Immature natural killer cell (primary cell): ENCODE results near the gene APOBEC3A. TPM values are rescaled to one million over a fixed set of nuclear protein-coding genes. Genes with fewer than 3 reads are reported as not detected.

Experiments used
- DNase-seq, 3 donors: peaks; one replicate each; pipeline ENCODE4 v3.0.0; 2022; ENCODE audit warnings: mixed read lengths in 1 of 3
- H3K27ac Mint-ChIP-seq, 6 donors: one replicate each; pipeline ENCODE4 v1.8.0; 2020; ENCODE audit warnings: mixed read lengths in 6 of 6, mild to moderate bottlenecking in 5 of 6, inconsistent platforms in 4 of 6, moderate library complexity in 3 of 6
- H3K27me3 Mint-ChIP-seq, 3 donors: one replicate each; pipeline ENCODE4 v1.8.0; 2020 to 2021; ENCODE audit warnings: low read depth in 3 of 3, mild to moderate bottlenecking in 3 of 3, mixed read lengths in 3 of 3, moderate library complexity in 3 of 3, inconsistent platforms in 1 of 3
- H3K36me3 Mint-ChIP-seq, 3 donors: one replicate each; pipeline ENCODE4 v1.8.0; 2020; ENCODE audit warnings: mixed read lengths in 3 of 3, inconsistent platforms in 2 of 3, mild to moderate bottlenecking in 2 of 3
- H3K4me1 Mint-ChIP-seq, 2 donors: one replicate each; pipeline ENCODE4 v1.8.0; 2020; ENCODE audit warnings: inconsistent platforms in 2 of 2, mild to moderate bottlenecking in 2 of 2, mixed read lengths in 2 of 2, moderate library complexity in 1 of 2
- H3K4me3 Mint-ChIP-seq, 5 donors: one replicate each; pipeline ENCODE4 v1.8.0; 2020; ENCODE audit warnings: mild to moderate bottlenecking in 5 of 5, mixed read lengths in 5 of 5, inconsistent platforms in 3 of 5, moderate library complexity in 3 of 5
- H3K9me3 Mint-ChIP-seq, 6 donors: one replicate each; pipeline ENCODE4 v1.8.0; 2020; ENCODE audit warnings: mild to moderate bottlenecking in 6 of 6, mixed read lengths in 6 of 6, inconsistent platforms in 4 of 6, moderate library complexity in 3 of 6
- polyA plus RNA-seq, 3 donors: library from polyadenylated mRNA; unstranded; fragments of 300-500 nt; fragmentation: Illumina TruSeq; gene quantifications; one replicate each; pipeline ENCODE4 v1.2.3, GENCODE V29; 2021

The APOBEC3A gene
- polyA plus RNA-seq, result not detected

DNA sequence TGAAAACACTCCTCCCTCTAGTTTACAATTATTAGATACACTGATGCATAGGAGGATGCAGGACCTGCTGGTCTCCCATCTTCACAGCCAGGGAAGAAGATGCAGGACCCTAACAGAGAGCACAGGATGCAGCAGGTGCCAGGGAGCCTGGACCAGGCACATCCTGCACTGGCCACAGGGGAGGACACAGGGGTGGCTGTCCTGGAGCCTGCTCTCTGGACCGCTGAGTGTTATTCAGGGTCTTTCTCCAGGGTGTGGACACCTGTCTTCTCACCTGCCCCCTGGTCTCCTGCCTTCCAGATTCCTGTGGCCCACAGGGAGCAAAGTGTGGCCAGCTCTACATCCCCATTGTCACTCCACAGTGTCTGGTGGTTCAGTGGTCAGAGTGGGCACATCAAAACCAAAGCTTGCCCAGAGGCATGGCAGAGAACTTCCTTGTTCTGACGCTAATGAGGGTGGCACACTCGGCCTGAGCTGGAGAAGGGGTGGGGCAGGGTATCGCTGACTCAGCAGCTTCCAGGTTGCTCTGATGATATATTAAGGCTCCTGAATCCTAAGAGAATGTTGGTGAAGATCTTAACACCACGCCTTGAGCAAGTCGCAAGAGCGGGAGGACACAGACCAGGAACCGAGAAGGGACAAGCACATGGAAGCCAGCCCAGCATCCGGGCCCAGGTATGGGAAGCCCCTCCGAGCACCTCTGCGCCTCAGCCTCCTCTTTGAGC lies at the start of gene APOBEC3A:
Gene APOBEC3A (plus strand): TSS at position 564 of the 725 bp plus-strand sequence. CDS start 83 bp downstream, at position 647.
- no peak for DNase-seq
- no peaks in the 10 kb centered on the region for H3K4me1 Mint-ChIP-seq

DNA sequence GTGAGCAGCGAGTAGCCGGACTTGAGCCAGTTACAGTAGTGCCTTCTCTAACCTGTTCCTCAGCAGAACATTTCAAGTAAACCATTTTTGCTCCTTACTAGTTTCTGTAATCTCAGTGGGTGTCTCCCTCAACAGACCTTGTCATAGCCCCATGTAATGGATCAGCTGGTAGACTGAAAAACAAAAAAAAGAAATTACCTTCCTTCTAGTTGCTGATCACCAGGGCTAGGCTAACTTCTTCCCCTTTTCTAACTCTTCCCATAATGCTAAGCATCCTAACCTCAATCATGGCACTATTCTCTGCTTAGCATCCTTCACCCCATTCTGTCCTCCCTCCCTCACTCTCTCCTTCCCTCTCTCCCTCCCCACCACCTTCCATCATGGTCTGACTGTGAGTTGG lies 49.6 kb upstream of the APOBEC3A start:
- Mint-ChIP-seq H3K9me3 (no peaks in the 10 kb centered on the region), H3K27ac (peak overlapping the region in 1 of 6 donors; percentile 62), H3K36me3 (no peaks in the 10 kb centered on the region), H3K4me3 (no peak overlapping the region), H3K4me1 (no peaks in the 10 kb centered on the region), H3K27me3 (peaks cover 3 to 15% (median 8%) of the 10 kb centered on the region in 3 donors)
- DNase-seq, result no peak

More for the DNA sequence above, at the start of gene APOBEC3A:
- Mint-ChIP-seq H3K36me3 (no peaks in the 10 kb centered on the region), H3K27ac (no peak within 1 kb of the TSS), H3K4me3 (no peak within 1 kb of the TSS), H3K27me3 (peaks cover 0 to 6% (median 2%) of the 10 kb centered on the region in 3 donors), H3K9me3 (no peaks in the 10 kb centered on the region)

DNA sequence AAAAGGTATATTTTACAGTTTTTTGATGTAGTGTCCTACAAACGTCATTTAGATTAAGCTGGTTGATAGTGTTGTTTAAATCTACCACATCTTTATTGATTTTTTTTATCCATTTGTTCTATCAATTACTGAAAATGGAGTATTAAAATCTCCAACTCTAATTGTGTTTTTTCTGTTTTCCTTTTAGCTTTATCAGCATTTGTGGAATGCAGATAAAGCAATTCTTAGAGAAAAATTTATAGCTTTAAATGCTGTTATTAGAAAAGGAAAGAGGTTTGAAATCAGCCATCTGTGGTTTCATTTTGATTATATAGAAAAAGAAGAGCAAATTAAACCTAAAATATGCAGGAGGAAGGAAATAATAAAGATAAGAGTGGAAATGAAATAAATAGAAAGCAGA lies 46.0 kb upstream of the APOBEC3A start:
- Mint-ChIP-seq H3K36me3 (no peaks in the 10 kb centered on the region), H3K27me3 (peaks cover 7 to 19% (median 11%) of the 10 kb centered on the region in 3 donors), H3K27ac (no peak overlapping the region), H3K4me1 (no peaks in the 10 kb centered on the region), H3K9me3 (no peaks in the 10 kb centered on the region), H3K4me3 (no peak overlapping the region)
- DNase-seq, result no peak

DNA sequence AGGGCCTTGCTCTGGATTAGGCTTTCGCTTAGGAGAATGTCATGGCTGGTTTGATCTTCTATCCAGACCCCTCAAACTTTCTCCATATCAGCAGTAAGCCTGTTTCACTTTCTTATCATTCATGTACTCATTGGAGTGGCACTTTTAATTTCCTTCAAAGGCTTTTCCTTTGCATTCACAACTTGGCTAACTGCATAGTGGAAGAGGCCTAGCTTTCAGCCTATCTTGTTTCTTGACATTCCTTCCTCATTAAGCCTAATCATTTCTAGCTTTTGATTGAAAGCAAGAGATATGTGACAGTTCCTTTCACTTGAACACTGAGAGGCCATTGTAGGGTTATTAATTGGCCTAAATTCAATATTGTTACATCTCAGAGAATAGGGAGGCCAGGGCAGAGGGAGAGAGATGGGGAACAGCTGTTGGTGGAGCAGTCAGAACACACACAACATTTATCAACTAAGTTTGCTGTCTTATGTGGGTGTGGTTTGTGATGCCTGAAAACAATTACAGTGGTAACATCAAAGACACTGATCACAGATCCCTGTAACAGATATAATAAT lies 37.7 kb upstream of the APOBEC3A start:
- H3K36me3 Mint-ChIP-seq, result no peaks in the 10 kb centered on the region
- peaks cover 5 to 7% (median 7%) of the 10 kb centered on the region in 3 donors for H3K27me3 Mint-ChIP-seq
- no peaks in the 10 kb centered on the region for H3K4me1 Mint-ChIP-seq
- no peak overlapping the region for H3K4me3 Mint-ChIP-seq
- DNase-seq, result no peak
- H3K27ac Mint-ChIP-seq, result no peak overlapping the region
- no peaks in the 10 kb centered on the region for H3K9me3 Mint-ChIP-seq

DNA sequence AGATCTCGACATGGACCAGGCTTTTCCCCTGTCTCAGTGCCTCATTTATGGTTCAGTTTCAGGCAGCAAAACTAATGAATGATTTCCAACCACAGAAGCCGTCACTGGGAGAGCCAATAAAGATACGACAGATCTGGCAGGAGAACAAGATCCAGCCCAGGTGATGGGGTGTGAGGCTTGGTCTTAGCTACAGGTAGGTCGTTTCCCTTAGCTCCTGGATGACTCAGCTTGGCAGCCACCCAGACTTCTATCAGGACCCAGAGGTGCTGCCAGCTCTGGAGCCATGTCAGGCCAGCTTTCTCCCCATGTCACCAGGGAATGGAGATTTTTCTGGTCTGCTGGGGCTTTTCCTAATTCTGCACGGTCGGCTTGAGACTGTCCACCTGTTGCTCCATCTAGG lies 36.3 kb upstream of the APOBEC3A start:
- H3K4me3 Mint-ChIP-seq, result no peak overlapping the region
- no peak for DNase-seq
- H3K4me1 Mint-ChIP-seq, result no peaks in the 10 kb centered on the region
- H3K36me3 Mint-ChIP-seq, result no peaks in the 10 kb centered on the region
- no peak overlapping the region for H3K27ac Mint-ChIP-seq
- H3K9me3 Mint-ChIP-seq, result no peaks in the 10 kb centered on the region
- peaks cover 2 to 13% (median 3%) of the 10 kb centered on the region in 3 donors for H3K27me3 Mint-ChIP-seq

DNA sequence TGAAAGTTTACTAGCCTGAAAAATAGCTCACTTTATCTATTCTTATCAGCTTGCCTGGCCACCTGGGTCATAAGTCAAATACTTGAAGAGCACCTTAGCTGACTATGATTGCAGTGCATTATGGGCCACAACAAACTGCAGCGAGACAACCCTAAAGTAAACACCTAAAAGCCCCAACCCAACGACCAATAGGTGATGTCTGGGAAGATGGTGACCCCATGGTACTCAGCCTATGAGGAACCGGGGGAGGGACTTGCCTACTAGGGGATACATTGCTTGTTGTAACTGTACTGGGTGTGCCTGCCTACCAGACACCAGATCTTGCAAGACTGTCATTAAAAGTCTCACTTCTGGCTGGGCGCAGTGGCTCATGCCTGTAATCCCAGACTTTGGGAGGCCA lies 35.6 kb upstream of the APOBEC3A start:
- Mint-ChIP-seq H3K36me3 (no peaks in the 10 kb centered on the region), H3K27ac (no peak overlapping the region), H3K4me1 (no peaks in the 10 kb centered on the region), H3K4me3 (no peak overlapping the region), H3K9me3 (no peaks in the 10 kb centered on the region), H3K27me3 (peaks cover 2 to 11% (median 3%) of the 10 kb centered on the region in 3 donors)
- DNase-seq, result no peak

DNA sequence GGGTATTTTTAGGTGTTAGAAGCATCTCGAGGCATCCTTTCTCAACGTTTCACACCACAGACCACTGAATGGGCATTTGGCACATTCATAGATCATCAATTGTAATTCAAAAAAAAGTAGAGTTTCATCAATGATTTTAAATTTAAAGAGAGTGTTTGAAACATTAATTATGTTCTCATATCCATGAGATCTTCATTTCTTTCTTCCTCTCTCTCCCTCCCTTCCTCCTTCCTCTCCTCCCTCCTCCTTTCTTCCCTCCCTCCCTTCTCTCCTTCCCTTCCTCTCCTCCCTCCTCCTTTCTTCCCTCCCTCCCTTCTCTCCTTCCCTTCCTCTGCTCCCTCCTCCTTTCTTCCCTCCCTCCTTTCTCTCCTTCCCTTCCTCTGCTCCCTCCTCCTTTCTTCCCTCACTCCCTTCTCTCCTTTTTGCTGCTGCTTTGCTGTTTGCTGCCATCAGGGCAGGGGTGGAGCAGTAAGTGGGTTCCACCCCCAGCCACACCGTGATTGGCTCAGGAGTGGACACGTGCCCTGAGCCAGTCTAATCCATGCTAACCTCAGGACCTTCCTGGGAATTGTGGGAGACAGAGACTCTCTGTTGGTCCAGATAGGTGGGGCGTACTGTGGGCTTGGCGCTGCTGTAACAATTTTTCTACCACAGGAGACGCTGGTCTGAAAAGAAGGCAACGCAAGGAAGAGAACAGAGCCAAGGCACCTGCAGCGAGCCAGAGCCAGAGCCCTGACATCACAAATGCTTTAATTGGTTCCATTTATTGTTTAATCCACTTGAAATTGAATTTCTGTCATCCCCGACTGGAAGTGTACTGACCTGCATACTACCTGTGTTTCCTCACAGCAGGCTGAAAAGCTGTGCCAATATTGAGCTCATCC lies 33.7 kb upstream of the APOBEC3A start:
- Mint-ChIP-seq H3K4me1 (peaks cover 3 to 6% of the 10 kb centered on the region in 2 donors), H3K4me3 (no peak overlapping the region)
- DNase-seq, result no peak

DNA sequence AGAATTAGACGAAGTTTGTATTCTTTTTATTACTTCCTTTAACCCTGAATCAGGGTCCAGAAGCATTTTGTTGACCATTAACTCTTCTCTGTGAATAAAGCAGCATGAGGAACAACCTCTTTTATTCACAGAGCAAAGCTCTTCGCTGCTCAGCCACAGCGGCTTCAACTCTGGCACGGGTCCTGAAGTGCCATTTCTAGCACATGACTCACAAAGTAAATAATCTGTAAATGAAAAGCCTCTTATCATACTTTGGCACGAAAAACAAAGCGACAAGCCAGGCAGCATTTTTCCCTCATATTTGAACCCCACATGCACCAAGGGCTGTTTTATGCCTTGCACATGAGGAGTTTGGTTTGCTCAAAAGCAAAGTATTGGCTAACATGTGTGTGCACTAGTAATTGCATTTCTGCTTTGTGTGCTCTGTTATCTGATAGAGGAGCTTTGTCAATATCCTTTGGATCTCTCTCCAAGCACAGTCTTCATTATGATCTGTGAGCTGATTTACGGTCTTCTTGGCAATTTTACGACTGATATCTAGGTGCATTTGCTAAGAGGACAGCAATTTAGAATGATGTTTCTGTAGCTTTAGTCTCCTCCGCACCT lies 33.0 kb upstream of the APOBEC3A start:
- Mint-ChIP-seq H3K4me3 (no peak overlapping the region), H3K27me3 (peaks cover 5 to 13% (median 5%) of the 10 kb centered on the region in 3 donors), H3K36me3 (no peaks in the 10 kb centered on the region), H3K4me1 (peaks cover 3 to 6% of the 10 kb centered on the region in 2 donors), H3K27ac (no peak overlapping the region), H3K9me3 (no peaks in the 10 kb centered on the region)
- no peak for DNase-seq

More for the DNA sequence above, 33.7 kb upstream of the APOBEC3A start:
- Mint-ChIP-seq H3K9me3 (no peaks in the 10 kb centered on the region), H3K36me3 (no peaks in the 10 kb centered on the region), H3K27ac (no peak overlapping the region), H3K27me3 (peaks cover 5 to 10% (median 5%) of the 10 kb centered on the region in 3 donors)

DNA sequence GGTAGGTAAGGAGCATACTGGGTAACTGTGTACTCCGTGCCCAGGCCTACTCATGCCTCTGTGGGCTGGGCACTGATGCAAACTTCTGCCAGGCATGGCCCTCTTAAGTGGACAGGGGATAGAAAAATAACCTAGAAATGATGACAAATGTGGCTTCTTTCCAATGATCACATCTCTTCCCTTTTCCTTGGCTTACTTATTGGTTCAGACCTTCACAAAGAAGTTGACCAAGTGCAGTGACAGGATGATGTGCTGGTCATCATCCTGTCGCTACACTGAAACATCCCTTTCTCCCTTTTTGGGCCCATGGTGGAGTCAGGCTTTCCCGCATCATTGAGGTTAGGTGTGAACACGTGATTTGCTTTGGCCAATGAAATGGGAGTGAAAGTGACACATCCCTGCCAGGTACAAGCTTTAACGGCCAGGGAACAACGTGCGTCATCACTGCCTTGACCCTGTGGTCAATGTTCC lies 31.8 kb upstream of the APOBEC3A start:
- H3K27ac Mint-ChIP-seq, result no peak overlapping the region
- no peak overlapping the region for H3K4me3 Mint-ChIP-seq
- peaks cover 3 to 6% of the 10 kb centered on the region in 2 donors for H3K4me1 Mint-ChIP-seq
- no peak for DNase-seq
- peaks cover 4 to 13% (median 5%) of the 10 kb centered on the region in 3 donors for H3K27me3 Mint-ChIP-seq
- H3K36me3 Mint-ChIP-seq, result no peaks in the 10 kb centered on the region
- no peaks in the 10 kb centered on the region for H3K9me3 Mint-ChIP-seq

DNA sequence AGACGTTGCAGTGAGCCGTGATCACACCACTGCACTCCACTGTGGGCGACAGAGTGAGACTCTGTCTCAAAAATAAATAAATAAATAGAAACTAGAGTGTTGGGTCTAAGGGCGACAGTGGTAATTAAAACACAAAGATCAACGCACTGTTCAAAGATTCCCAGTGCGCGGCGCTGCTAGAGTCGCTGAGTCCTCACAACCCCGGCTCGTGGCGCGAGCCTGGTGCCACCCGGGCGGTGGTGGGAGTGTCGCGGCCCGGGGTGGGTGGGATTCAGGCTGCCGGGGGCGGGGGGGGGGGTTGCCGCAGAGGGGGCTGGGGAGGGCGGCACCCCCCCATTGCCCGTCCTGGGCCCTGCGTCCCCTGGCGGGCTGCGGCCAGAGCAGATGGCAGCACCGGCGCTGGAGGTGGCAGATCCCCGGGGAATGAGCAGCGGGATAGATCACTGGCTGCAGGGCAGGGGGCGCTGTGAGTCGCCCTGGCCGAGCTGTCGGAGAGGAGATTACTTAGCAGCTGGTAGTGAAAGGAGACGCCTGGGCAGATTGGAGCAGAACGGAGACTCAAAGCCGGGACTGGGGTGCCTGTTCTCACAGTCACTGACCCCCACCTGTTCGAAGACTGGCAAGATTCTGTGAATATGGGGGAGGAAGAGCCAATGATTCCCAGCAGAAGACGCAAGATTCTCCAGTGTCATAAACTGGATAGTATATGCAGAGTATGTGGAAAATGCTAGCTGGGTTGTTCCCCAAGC lies 30.2 kb upstream of the APOBEC3A start:
- DNase-seq, result peak in 2 of 3 donors; percentile 24 to 46
- Mint-ChIP-seq H3K9me3 (no peaks in the 10 kb centered on the region), H3K36me3 (no peaks in the 10 kb centered on the region), H3K4me3 (peak overlapping the region in 3 of 5 donors; percentile 41 to 69 (median 59)), H3K27me3 (peaks cover 5 to 10% (median 6%) of the 10 kb centered on the region in 3 donors), H3K27ac (no peak overlapping the region), H3K4me1 (peaks cover 3 to 6% of the 10 kb centered on the region in 2 donors)

DNA sequence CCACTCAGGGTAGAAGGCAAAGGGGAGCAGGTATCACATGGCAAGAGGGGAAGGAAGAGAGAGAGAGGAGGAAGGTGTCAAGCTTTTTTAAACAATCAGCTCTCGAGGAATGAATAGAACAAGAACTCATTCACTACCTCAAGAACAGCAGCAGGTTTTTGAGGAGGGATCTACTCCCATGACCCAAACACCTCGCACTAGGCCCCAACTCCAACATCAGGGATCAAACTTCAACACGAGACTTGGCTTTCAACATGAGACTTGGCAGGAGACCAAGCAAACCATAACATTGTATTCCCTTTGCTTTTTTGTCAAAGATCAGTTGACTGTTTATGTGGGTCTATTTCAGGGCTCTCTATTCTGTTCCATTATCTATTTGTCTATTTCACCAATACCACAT lies 26.9 kb upstream of the APOBEC3A start:
- Mint-ChIP-seq H3K4me3 (no peak overlapping the region), H3K9me3 (no peaks in the 10 kb centered on the region), H3K27ac (no peak overlapping the region), H3K4me1 (peaks cover 3 to 6% of the 10 kb centered on the region in 2 donors), H3K36me3 (peaks cover 0 to 4% (median 0%) of the 10 kb centered on the region in 3 donors), H3K27me3 (peaks cover 6 to 10% (median 9%) of the 10 kb centered on the region in 3 donors)
- DNase-seq, result no peak

DNA sequence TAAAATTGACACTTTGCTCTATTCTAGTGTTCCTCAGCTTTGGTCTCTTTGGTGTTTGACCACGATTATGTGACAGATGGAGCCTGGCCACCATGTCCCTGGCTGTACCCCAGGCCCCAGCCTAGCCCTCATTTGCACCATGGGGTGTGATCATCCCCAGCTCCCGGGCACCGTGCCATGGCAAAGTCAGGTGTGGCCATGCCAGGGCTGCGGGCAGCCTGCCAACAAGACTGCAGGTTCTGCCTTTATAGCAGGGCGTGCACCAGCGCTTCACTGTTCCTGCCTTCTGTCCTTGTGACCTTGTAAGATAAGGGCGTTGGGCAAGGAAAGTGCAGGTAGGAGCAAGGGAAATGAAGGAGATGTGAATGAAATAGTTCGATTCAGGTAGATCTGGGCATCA lies 22.4 kb upstream of the APOBEC3A start:
- H3K4me3 Mint-ChIP-seq, result no peak overlapping the region
- H3K4me1 Mint-ChIP-seq, result no peaks in the 10 kb centered on the region
- no peak overlapping the region for H3K27ac Mint-ChIP-seq

DNA sequence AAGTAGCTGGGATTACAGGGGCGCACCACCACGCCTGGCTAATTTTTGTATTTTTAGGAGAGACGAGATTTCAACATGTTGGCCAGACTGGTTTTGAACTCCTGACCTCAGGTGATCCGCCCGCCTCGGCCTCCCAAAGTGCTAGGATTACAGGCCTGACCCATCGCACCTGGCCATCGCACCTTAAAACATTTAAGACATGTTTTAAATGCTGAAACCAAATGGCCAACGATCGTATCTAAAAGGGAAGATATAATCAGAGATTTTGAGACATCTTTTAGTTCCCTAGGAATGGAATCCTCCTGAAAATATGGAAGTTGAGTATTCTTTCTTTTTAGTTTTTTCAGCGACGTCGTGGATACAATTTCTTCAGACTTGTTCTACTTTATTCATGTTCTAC lies 21.8 kb upstream of the APOBEC3A start:
- no peak overlapping the region for H3K27ac Mint-ChIP-seq
- no peak overlapping the region for H3K4me3 Mint-ChIP-seq
- H3K27me3 Mint-ChIP-seq, result peaks cover 7 to 20% (median 12%) of the 10 kb centered on the region in 3 donors
- H3K36me3 Mint-ChIP-seq, result peaks cover 0 to 4% (median 0%) of the 10 kb centered on the region in 3 donors
- H3K9me3 Mint-ChIP-seq, result no peaks in the 10 kb centered on the region
- DNase-seq, result no peak
- H3K4me1 Mint-ChIP-seq, result peaks cover 0 to under 1% of the 10 kb centered on the region in 2 donors

More for the DNA sequence above, 22.4 kb upstream of the APOBEC3A start:
- no peaks in the 10 kb centered on the region for H3K9me3 Mint-ChIP-seq
- no peak for DNase-seq
- H3K36me3 Mint-ChIP-seq, result peaks cover 0 to 4% (median 0%) of the 10 kb centered on the region in 3 donors
- peaks cover 7 to 20% (median 12%) of the 10 kb centered on the region in 3 donors for H3K27me3 Mint-ChIP-seq
